GM12892 (cell line): Measurements from ENCODE around the gene CYB5R2.

ENCODE experiments used
- POLR2A ChIP-seq: IDR thresholded peaks from 2 replicates; pipeline ENCODE4 v1.6.1; 2011; ENCODE audit warnings: low read depth, low read length, control low read depth
- POLR2AphosphoS5 ChIP-seq: IDR thresholded peaks from 2 replicates; pipeline ENCODE4 v1.6.1; 2011; ENCODE audit warnings: low read depth, low read length, control low read depth
- TAF1 ChIP-seq: IDR thresholded peaks from 2 replicates; pipeline ENCODE4 v1.6.1; 2011; ENCODE audit warnings: low read depth, mild to moderate bottlenecking, control low read depth, low read length, borderline replicate concordance

GRCh38 chr11:7654195-7654705, 19.1 kb downstream of the CYB5R2 start:
- TF ChIP-seq POLR2AphosphoS5 = no peak
- no peak for TF ChIP-seq TAF1
- no peak for TF ChIP-seq POLR2A
